ENCODE measurements around the gene PYGO2.

- TF ChIP-seq CTCF (IDR thresholded peaks at IDR 0.05) (no peak), POLR2A (IDR thresholded peaks at IDR 0.05) (no peak)
Measured at GRCh38 chr1:154975409-154976059, 14.0 kb upstream of the PYGO2 start.

Measured in testis (tissue), 2 donors.